ENCODE results near the gene ZBP1. TPM values are rescaled to one million over a fixed set of nuclear protein-coding genes. Genes with fewer than 3 reads are reported as not detected.

The ZBP1 gene
- polyA plus RNA-seq, 1 of the 3 experiments (the other 2 are of a cell fraction): not detected

DNA sequence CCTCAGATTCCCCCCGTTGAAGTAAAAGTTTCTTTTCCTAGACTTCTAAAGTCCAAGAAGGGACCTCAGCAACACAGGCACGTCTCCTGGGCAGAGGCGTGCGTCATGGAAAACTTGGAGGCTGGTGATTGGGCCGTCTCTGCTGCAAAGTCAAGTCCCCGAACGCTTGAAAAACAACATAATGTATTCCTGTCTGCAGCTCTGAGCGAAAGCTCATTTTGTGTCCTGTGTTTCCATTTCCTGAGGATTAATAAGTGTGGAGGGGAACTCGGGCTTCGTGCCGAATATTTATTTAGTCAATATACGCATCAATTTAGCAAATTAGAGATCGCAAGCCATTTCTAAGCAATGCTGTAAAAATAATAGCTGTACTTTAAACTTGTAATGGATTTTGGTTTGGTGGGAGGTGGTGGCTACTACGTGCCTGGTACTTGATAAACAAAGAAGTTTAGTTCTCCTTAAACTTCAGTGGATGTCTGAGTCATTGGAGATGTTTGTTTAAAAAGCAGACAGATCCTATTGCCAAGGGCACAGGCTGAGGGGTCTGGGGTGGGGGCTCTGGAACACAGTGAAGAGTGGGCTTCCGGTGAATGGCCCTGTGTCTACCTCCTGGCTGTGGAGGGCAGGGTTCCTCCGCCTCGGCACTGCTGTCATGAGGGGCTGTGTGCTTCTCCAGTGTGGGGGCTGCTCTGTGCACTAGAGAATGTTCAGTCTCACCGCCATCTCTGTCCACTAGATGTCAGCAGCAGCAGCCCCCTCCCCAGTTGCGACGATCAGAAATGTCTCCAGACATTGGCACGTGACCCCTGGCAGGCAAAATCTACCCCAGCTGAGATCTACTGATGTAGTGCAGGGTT, 37.6 kb downstream of the ZBP1 start:
- Histone ChIP-seq H3K9ac (no peak overlapping the region), H2AFZ (ENCODE audit: low read depth) (no peak overlapping the region), H3K4me1 (ENCODE audit: control insufficient read depth in 1 of 2, insufficient read depth in 2 of 2, low read depth in 1 of 2, low read length in 1 of 2) (no peaks in the 10 kb centered on the region; a peak in 1 of 4 replicates), H3K9me3 (no peaks in the 10 kb centered on the region), H3K27ac (ENCODE audit: low read depth in 2 of 2, low read length in 1 of 2) (no peak overlapping the region), H3K9me2 (no peaks in the 10 kb centered on the region), H3F3A (replicated peaks; ENCODE audit: insufficient read depth) (no peaks in the 10 kb centered on the region), H3K36me3 (replicated peaks in 1 of 2; ENCODE audit: control insufficient read depth in 1 of 2, insufficient read depth in 2 of 2, low read length in 1 of 2) (no peaks in the 10 kb centered on the region), H3K79me2 (ENCODE audit: insufficient read depth) (no peaks in the 10 kb centered on the region), H3K27me3 (ENCODE audit: insufficient read depth) (peaks cover 7% of the 10 kb centered on the region; the same call in 1 of the 2 replicates), H3K4me3 (ENCODE audit: low read depth in 2 of 2, low read length in 1 of 2) (no peak overlapping the region; a peak in 1 of 4 replicates), H3K4me2 (no peak overlapping the region), H4K20me1 (ENCODE audit: insufficient read depth) (no peaks in the 10 kb centered on the region)
- peak; percentile 74 for DNase-seq
- TF ChIP-seq, protein P1, sequence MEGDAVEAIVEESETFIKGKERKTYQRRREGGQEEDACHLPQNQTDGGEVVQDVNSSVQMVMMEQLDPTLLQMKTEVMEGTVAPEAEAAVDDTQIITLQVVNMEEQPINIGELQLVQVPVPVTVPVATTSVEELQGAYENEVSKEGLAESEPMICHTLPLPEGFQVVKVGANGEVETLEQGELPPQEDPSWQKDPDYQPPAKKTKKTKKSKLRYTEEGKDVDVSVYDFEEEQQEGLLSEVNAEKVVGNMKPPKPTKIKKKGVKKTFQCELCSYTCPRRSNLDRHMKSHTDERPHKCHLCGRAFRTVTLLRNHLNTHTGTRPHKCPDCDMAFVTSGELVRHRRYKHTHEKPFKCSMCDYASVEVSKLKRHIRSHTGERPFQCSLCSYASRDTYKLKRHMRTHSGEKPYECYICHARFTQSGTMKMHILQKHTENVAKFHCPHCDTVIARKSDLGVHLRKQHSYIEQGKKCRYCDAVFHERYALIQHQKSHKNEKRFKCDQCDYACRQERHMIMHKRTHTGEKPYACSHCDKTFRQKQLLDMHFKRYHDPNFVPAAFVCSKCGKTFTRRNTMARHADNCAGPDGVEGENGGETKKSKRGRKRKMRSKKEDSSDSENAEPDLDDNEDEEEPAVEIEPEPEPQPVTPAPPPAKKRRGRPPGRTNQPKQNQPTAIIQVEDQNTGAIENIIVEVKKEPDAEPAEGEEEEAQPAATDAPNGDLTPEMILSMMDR (IDR thresholded peaks at IDR 0.05): peak; percentile 45
- TF ChIP-seq RAD21 (IDR thresholded peaks at IDR 0.05; ENCODE audit: low read length): peak; percentile 44
- TF ChIP-seq, protein P2, sequence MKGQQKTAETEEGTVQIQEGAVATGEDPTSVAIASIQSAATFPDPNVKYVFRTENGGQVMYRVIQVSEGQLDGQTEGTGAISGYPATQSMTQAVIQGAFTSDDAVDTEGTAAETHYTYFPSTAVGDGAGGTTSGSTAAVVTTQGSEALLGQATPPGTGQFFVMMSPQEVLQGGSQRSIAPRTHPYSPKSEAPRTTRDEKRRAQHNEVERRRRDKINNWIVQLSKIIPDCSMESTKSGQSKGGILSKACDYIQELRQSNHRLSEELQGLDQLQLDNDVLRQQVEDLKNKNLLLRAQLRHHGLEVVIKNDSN (IDR thresholded peaks at IDR 0.05; ENCODE audit: borderline replicate concordance, low read depth): peak; percentile 47; the same call in 1 of the 2 replicates
- peak; percentile 17; the same call in 1 of the 2 replicates for TF ChIP-seq SMC3 (IDR thresholded peaks at IDR 0.05; ENCODE audit: low read depth, low read length)
- no peak for TF ChIP-seq EZH2phosphoT487 (IDR thresholded peaks at IDR 0.05; ENCODE audit: borderline replicate concordance, low read depth)
- ChIA-PET POLR2A (no interaction called here), CTCF (interaction anchor here (0.7 to 21.1 kb wide), 18 partner anchors 9 to 627 kb away, joined by 3 to 403 read pairs (median 5); no protein-coding TSS in a partner anchor)
- WGBS (ENCODE audit: low lambda C conversion rate): 55% methylated on average over 18 of the region's 21 CpGs

- POLR2A ChIA-PET: no interaction called here
- DNase-seq: no peak
- Histone ChIP-seq H3F3A (replicated peaks; ENCODE audit: insufficient read depth) (no peaks in the 10 kb centered on the region), H3K79me2 (ENCODE audit: insufficient read depth) (no peaks in the 10 kb centered on the region), H3K36me3 (replicated peaks in 1 of 2; ENCODE audit: control insufficient read depth in 1 of 2, insufficient read depth in 2 of 2, low read length in 1 of 2) (no peaks in the 10 kb centered on the region), H3K4me1 (ENCODE audit: control insufficient read depth in 1 of 2, insufficient read depth in 2 of 2, low read depth in 1 of 2, low read length in 1 of 2) (no peaks in the 10 kb centered on the region; a peak in 1 of 4 replicates), H3K9me3 (no peaks in the 10 kb centered on the region), H3K9ac (no peak overlapping the region), H3K4me3 (ENCODE audit: low read depth in 2 of 2, low read length in 1 of 2) (no peak overlapping the region), H3K27ac (ENCODE audit: low read depth in 2 of 2, low read length in 1 of 2) (no peak overlapping the region), H3K9me2 (no peaks in the 10 kb centered on the region), H4K20me1 (ENCODE audit: insufficient read depth) (no peaks in the 10 kb centered on the region), H3K27me3 (ENCODE audit: insufficient read depth) (0 out of 2 replicates have a peak, but pooled peaks cover 7% of the 10 kb centered on the region), H3K4me2 (no peak overlapping the region), H2AFZ (ENCODE audit: low read depth) (no peak overlapping the region)
- 61% methylated on average over 4 of the region's 5 CpGs for WGBS (ENCODE audit: low lambda C conversion rate)
- CTCF ChIA-PET: interaction anchor here (0.8 to 21.1 kb wide), 12 partner anchors 9 to 628 kb away, joined by 3 to 403 read pairs (median 12); no protein-coding TSS in a partner anchor
- TF ChIP-seq TEAD4 (IDR thresholded peaks at IDR 0.05; ENCODE audit: borderline replicate concordance, insufficient read depth) (no peak), YY1 (IDR thresholded peaks at IDR 0.05; ENCODE audit: low read depth) (no peak), TAF1 (IDR thresholded peaks at IDR 0.05; ENCODE audit: borderline replicate concordance, low read depth, low read length) (no peak), RXRA (IDR thresholded peaks at IDR 0.05; ENCODE audit: borderline replicate concordance, low read depth) (no peak), NFIC (IDR thresholded peaks at IDR 0.05; ENCODE audit: borderline replicate concordance) (no peak), FOXJ3 (CRISPR knock-in tag; IDR thresholded peaks at IDR 0.05) (no peak)
- TF ChIP-seq, protein P2 (IDR thresholded peaks at IDR 0.05; ENCODE audit: borderline replicate concordance, low read depth): no peak
Observed at GRCh38 chr20:57582029-57582378, 38.2 kb downstream of the ZBP1 start.
